H9 (cell line): Measurements from ENCODE around the gene NRG3. TPM values are rescaled to one million over a fixed set of nuclear protein-coding genes. Genes with fewer than 3 reads are reported as not detected.

Source experiments
- DNase-seq: peaks from one replicate; pipeline ENCODE4 v3.0.0-alpha.2; 2017
- H2AFZ ChIP-seq: one replicate; pipeline ENCODE4 v1.6.1; 2013; ENCODE audit warnings: mild to moderate bottlenecking, low read length, control low read depth, moderate library complexity
- H2AK5ac ChIP-seq: 2 replicates; pipeline ENCODE4 v1.6.1; 2013; ENCODE audit warnings: low read length, control low read depth, mixed read lengths; ENCODE audit not compliant: insufficient read length
- H2BK120ac ChIP-seq: one replicate; pipeline ENCODE4 v1.6.1; 2013; ENCODE audit warnings: low read depth, mild to moderate bottlenecking, low read length, control low read depth, inconsistent platforms; ENCODE audit not compliant: poor library complexity, severe bottlenecking
- H2BK12ac ChIP-seq: 2 replicates; pipeline ENCODE4 v1.6.1; 2013; ENCODE audit warnings: low read length, control low read depth, mixed read lengths, low read depth; ENCODE audit not compliant: insufficient read length
- H2BK15ac ChIP-seq: 2 replicates; pipeline ENCODE4 v1.6.1; 2013; ENCODE audit warnings: low read depth, low read length, control low read depth
- H2BK20ac ChIP-seq: one replicate; pipeline ENCODE4 v1.6.1; 2013; ENCODE audit warnings: low read depth, mild to moderate bottlenecking, low read length, control low read depth, inconsistent platforms; ENCODE audit not compliant: poor library complexity, severe bottlenecking
- H2BK5ac ChIP-seq: 2 replicates; pipeline ENCODE4 v1.6.1; 2013; ENCODE audit warnings: low read length, control low read depth, mixed read lengths; ENCODE audit not compliant: insufficient read length
- H3K14ac ChIP-seq: 2 replicates; pipeline ENCODE4 v1.6.1; 2013; ENCODE audit warnings: low read length, control low read depth; ENCODE audit not compliant: insufficient read depth
- H3K18ac ChIP-seq: 2 replicates; pipeline ENCODE4 v1.6.1; 2013; ENCODE audit warnings: low read depth, mild to moderate bottlenecking, mixed read lengths, low read length, control low read depth; ENCODE audit not compliant: insufficient read length
- H3K23ac ChIP-seq: 2 replicates; pipeline ENCODE4 v1.6.1; 2013; ENCODE audit warnings: low read length, control low read depth, mixed read lengths, low read depth; ENCODE audit not compliant: insufficient read length
- H3K23me2 ChIP-seq: 2 replicates; pipeline ENCODE4 v1.6.1; 2013; ENCODE audit warnings: low read depth, mild to moderate bottlenecking, mixed read lengths, low read length, control low read depth; ENCODE audit not compliant: insufficient read length, poor library complexity, severe bottlenecking
- H3K27ac ChIP-seq: 2 replicates; pipeline ENCODE4 v1.5.1; 2013; ENCODE audit warnings: low read length, control low read depth, mixed read lengths, low read depth; ENCODE audit not compliant: insufficient read length
- H3K27me3 ChIP-seq: 2 replicates; pipeline ENCODE4 v1.6.1; 2013; ENCODE audit warnings: low read length, control low read depth, inconsistent platforms; ENCODE audit not compliant: insufficient read depth
- H3K4ac ChIP-seq: 2 replicates; pipeline ENCODE4 v1.6.1; 2013; ENCODE audit warnings: low read depth, mild to moderate bottlenecking, control low read depth, inconsistent platforms, low read length, moderate library complexity
- H3K4me1 ChIP-seq: 2 replicates; pipeline ENCODE4 v1.6.1; 2013; ENCODE audit warnings: low read length, control low read depth, inconsistent platforms; ENCODE audit not compliant: insufficient read depth
- H3K4me2 ChIP-seq: 2 replicates; pipeline ENCODE4 v1.6.1; 2013; ENCODE audit warnings: low read length, control low read depth, mixed read lengths; ENCODE audit not compliant: insufficient read length, insufficient read depth
- H3K56ac ChIP-seq: 2 replicates; pipeline ENCODE4 v1.6.1; 2013; ENCODE audit warnings: low read depth, mild to moderate bottlenecking, mixed read lengths, low read length, control low read depth; ENCODE audit not compliant: insufficient read length
- H3K79me1 ChIP-seq: 2 replicates; pipeline ENCODE4 v1.6.1; 2013; ENCODE audit warnings: low read depth, mild to moderate bottlenecking, moderate library complexity, low read length, control low read depth, inconsistent platforms; ENCODE audit not compliant: insufficient read depth, poor library complexity, severe bottlenecking
- H3K79me2 ChIP-seq: 2 replicates; pipeline ENCODE4 v1.6.1; 2013; ENCODE audit warnings: low read length, control low read depth, inconsistent platforms; ENCODE audit not compliant: insufficient read depth
- H3K9ac ChIP-seq: 2 replicates; pipeline ENCODE4 v1.6.1; 2013; ENCODE audit warnings: low read length, control low read depth, mixed read lengths; ENCODE audit not compliant: insufficient read length; ENCODE audit errors: extremely low read depth
- H3K9me3 ChIP-seq: one replicate; pipeline ENCODE4 v1.6.1; 2013; ENCODE audit warnings: low read depth, low read length, inconsistent platforms; ENCODE audit not compliant: control insufficient read depth
- H3T11ph ChIP-seq: one replicate; pipeline ENCODE4 v1.6.1; 2013; ENCODE audit warnings: mild to moderate bottlenecking, low read length, control low read depth, inconsistent platforms
- H4K20me1 ChIP-seq: one replicate; pipeline ENCODE4 v1.6.1; 2013; ENCODE audit not compliant: control insufficient read depth, insufficient read length, insufficient read depth
- H4K5ac ChIP-seq: 2 replicates; pipeline ENCODE4 v1.6.1; 2013; ENCODE audit warnings: low read depth, mild to moderate bottlenecking, mixed read lengths, low read length, control low read depth; ENCODE audit not compliant: insufficient read length
- H4K8ac ChIP-seq: replicated peaks from 2 replicates; pipeline ENCODE4 v1.6.1; 2013; ENCODE audit warnings: low read length, control low read depth, mixed read lengths, low read depth; ENCODE audit not compliant: insufficient read length
- H4K91ac ChIP-seq: 2 replicates; pipeline ENCODE4 v1.6.1; 2013; ENCODE audit warnings: low read depth, mild to moderate bottlenecking, moderate library complexity, mixed read lengths, low read length, control low read depth; ENCODE audit not compliant: insufficient read length
- H3K27ac Mint-ChIP-seq, 3 experiments: 2 replicates in 2 of 3; 3 replicates in 1 of 3; pipeline ENCODE4 v1.8.0; 2020 to 2021; ENCODE audit warnings: mixed read lengths in 3 of 3, mild to moderate bottlenecking in 1 of 3, moderate library complexity in 1 of 3
- H3K27me3 Mint-ChIP-seq: 2 replicates; pipeline ENCODE4 v1.8.0; 2021; ENCODE audit warnings: low read depth, mild to moderate bottlenecking, moderate library complexity, mixed read lengths
- H3K36me3 Mint-ChIP-seq, 3 experiments: 2 replicates in 2 of 3; 3 replicates in 1 of 3; pipeline ENCODE4 v1.8.0; 2020 to 2021; ENCODE audit warnings: low read depth in 3 of 3, mixed read lengths in 3 of 3; ENCODE audit not compliant: insufficient read depth in 1 of 3
- H3K4me1 Mint-ChIP-seq, 2 experiments: 2 replicates each; pipeline ENCODE4 v1.8.0; 2020; ENCODE audit warnings: mixed read lengths in 2 of 2
- H3K4me3 Mint-ChIP-seq, 2 experiments: 2 replicates in 1 of 2; 3 replicates in 1 of 2; pipeline ENCODE4 v1.8.0; 2020 to 2021; ENCODE audit warnings: mild to moderate bottlenecking in 2 of 2, mixed read lengths in 2 of 2, moderate library complexity in 1 of 2
- H3K9me3 Mint-ChIP-seq, 2 experiments: 2 replicates in 1 of 2; 3 replicates in 1 of 2; pipeline ENCODE4 v1.8.0; 2020; ENCODE audit warnings: mild to moderate bottlenecking in 2 of 2, mixed read lengths in 2 of 2, moderate library complexity in 1 of 2
- WGBS: extraction: QIAGEN DNeasy Blood & Tissue Kit; methylation state at CpG from one replicate; pipeline ENCODE4 v1.1.7; 2013; ENCODE audit warnings: missing lambda C conversion rate, low lambda C conversion rate, mixed read lengths; ENCODE audit not compliant: insufficient read length; ENCODE audit errors: extremely low coverage; 5-methylcytosine and 5-hydroxymethylcytosine counted together
- total RNA-seq: library from RNA; stranded (reverse); gene quantifications from 2 replicates; pipeline ENCODE4 v1.2.1, GENCODE V29; 2021
- TF ChIP-seq, protein P1 (sequence below): fragments of 200-600 bp; sonication (generic); conservative IDR thresholded peaks from 3 replicates; pipeline ENCODE4 v1.8.0; 2021; ENCODE audit warnings: antibody characterized with exemption, mild to moderate bottlenecking

The NRG3 gene
- total RNA-seq, 1 experiment from 2014 or later, result 1.6 TPM

DNA sequence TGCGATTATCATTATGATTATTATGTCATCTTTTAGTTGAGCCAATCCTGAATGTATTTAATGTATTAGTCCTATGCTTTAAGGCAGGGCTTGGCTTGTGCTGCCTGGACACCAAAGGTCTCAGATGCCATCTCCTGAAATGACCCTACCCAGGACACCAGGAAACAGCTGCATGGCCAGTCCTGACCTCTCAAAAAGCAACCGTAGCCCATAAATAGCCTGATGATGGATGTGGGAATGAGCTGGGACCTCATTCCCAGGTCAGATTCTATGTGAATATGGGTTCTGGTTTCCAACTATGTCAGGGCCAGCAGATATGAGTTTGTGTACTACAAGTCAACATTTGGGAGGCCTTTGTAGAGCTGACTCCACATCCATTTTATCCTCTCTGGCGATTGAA is 438.4 kb downstream of the NRG3 start:
- H3K9ac ChIP-seq, result no peak overlapping the region
- Mint-ChIP-seq H3K36me3 (no peaks in the 10 kb centered on the region), H3K4me1 (peaks cover 0 to 6% of the 10 kb centered on the region in 2 experiments; a peak in 1 of 4 replicates), H3K27ac (no peak overlapping the region), H3K4me3 (no peak overlapping the region), H3K27me3 (no peaks in the 10 kb centered on the region), H3K9me3 (no peaks in the 10 kb centered on the region)
- no peak overlapping the region for H3K23ac ChIP-seq
- H3K79me2 ChIP-seq, result 0 out of 2 replicates have a peak, but pooled peaks cover 2% of the 10 kb centered on the region
- no peak overlapping the region for H4K5ac ChIP-seq
- H2BK20ac ChIP-seq, result no peak overlapping the region
- H4K20me1 ChIP-seq, result no peaks in the 10 kb centered on the region
- no peaks in the 10 kb centered on the region for H3K9me3 ChIP-seq
- TF ChIP-seq, protein P1, sequence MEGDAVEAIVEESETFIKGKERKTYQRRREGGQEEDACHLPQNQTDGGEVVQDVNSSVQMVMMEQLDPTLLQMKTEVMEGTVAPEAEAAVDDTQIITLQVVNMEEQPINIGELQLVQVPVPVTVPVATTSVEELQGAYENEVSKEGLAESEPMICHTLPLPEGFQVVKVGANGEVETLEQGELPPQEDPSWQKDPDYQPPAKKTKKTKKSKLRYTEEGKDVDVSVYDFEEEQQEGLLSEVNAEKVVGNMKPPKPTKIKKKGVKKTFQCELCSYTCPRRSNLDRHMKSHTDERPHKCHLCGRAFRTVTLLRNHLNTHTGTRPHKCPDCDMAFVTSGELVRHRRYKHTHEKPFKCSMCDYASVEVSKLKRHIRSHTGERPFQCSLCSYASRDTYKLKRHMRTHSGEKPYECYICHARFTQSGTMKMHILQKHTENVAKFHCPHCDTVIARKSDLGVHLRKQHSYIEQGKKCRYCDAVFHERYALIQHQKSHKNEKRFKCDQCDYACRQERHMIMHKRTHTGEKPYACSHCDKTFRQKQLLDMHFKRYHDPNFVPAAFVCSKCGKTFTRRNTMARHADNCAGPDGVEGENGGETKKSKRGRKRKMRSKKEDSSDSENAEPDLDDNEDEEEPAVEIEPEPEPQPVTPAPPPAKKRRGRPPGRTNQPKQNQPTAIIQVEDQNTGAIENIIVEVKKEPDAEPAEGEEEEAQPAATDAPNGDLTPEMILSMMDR, result no peak
- H3K56ac ChIP-seq, result no peak overlapping the region
- no peak overlapping the region for H2AFZ ChIP-seq
- H3K4ac ChIP-seq, result no peak overlapping the region
- no peak overlapping the region for H2BK15ac ChIP-seq
- no peak overlapping the region for H2BK5ac ChIP-seq
- DNase-seq, result no peak
- no peak overlapping the region for H3K18ac ChIP-seq
- no peaks in the 10 kb centered on the region for H3K23me2 ChIP-seq
- H2AK5ac ChIP-seq, result no peak overlapping the region
- no peaks in the 10 kb centered on the region for H3K27me3 ChIP-seq
- no peak overlapping the region for H2BK120ac ChIP-seq
- H3K79me1 ChIP-seq, result no peaks in the 10 kb centered on the region
- H3K14ac ChIP-seq, result no peak overlapping the region
- H4K91ac ChIP-seq, result no peak overlapping the region
- H3K4me2 ChIP-seq, result no peak overlapping the region
- H3K4me1 ChIP-seq, result no peaks in the 10 kb centered on the region
- no peak overlapping the region for H3K27ac ChIP-seq
- no CpG with 5 or more reads among the region's 3 CpGs for WGBS
- no peak overlapping the region for H2BK12ac ChIP-seq
- H4K8ac ChIP-seq, result no peak overlapping the region
- no peak overlapping the region for H3T11ph ChIP-seq
